ENCODE results near the gene ZBTB7B.

ZBTB7B gene

DNA sequence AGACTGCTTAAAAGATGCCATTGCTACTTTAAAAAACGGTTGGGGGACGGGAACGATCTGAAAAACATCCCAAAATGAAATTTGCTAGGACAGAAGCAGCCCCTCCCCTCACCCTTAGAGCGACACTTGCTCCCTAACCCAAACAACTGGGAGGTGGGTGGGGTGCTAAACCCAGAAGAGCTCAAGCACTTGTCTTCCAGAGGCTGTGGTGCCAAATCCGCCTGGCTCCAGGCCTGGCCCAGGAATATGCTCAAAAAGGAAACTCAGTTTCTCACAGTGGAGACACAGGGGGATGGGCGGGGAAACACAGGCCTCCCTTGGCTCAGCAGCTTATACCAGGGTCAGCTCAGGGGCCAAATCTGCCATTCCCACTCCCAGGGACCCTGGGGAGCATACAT lies 46.1 kb upstream of the ZBTB7B start:
- no peak for DNase-seq (ENCODE audit: low spot score)
- ChIA-PET CTCF (interaction anchor here (0.6 to 1.2 kb wide), 3 partner anchors 33 to 252 kb away, joined by 4 to 5 read pairs (median 4); partner anchors contain the start of gene MTX1), POLR2A (ENCODE audit: low non-redundant PET) (no interaction called here)
- TF ChIP-seq, protein P1, sequence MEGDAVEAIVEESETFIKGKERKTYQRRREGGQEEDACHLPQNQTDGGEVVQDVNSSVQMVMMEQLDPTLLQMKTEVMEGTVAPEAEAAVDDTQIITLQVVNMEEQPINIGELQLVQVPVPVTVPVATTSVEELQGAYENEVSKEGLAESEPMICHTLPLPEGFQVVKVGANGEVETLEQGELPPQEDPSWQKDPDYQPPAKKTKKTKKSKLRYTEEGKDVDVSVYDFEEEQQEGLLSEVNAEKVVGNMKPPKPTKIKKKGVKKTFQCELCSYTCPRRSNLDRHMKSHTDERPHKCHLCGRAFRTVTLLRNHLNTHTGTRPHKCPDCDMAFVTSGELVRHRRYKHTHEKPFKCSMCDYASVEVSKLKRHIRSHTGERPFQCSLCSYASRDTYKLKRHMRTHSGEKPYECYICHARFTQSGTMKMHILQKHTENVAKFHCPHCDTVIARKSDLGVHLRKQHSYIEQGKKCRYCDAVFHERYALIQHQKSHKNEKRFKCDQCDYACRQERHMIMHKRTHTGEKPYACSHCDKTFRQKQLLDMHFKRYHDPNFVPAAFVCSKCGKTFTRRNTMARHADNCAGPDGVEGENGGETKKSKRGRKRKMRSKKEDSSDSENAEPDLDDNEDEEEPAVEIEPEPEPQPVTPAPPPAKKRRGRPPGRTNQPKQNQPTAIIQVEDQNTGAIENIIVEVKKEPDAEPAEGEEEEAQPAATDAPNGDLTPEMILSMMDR (conservative IDR thresholded peaks at IDR 0.05; ENCODE audit: low read depth), result no peak
- peak overlapping the region; percentile 80 for H3K27ac ChIP-seq

DNA sequence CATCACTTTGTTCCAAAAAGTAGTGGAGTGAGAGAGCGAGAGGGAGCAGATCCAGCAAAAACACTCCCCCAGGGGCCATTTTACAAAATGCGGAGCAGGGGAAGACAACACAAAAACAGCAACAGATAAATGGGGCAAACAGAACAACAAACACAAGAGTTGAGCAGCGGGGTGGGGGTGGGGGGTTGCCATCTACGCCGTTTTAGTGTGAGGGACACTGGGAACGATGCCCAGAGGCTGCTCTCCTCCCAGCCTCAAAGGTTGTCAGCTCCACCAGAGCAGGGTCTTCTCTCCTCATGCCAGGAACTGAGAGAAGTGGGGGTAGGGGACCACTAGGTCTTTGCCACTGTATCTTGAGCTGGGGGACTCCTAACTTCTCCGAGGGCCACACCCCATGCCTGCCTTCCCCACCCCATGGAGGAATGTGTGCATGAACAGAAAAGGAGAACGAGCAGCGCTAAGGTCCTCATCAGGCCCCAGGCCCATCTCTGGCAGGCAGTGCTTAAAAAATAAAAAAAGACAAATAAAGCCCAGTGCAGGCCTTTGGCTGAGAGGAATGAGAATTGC lies 45.4 kb upstream of the ZBTB7B start:
- peak overlapping the region; percentile 80 for H3K27ac ChIP-seq
- ChIA-PET CTCF (interaction anchor here (0.5 to 1.2 kb wide), 3 partner anchors 33 to 799 kb away, joined by 3 to 5 read pairs (median 4); partner anchors contain the start of gene MTX1), POLR2A (ENCODE audit: low non-redundant PET) (interaction anchor here (0.6 kb wide), 1 partner anchor 580 kb away, joined by 3 read pairs; no protein-coding TSS in a partner anchor)
- no peak for DNase-seq (ENCODE audit: low spot score)
- TF ChIP-seq, protein P1 (conservative IDR thresholded peaks at IDR 0.05; ENCODE audit: low read depth), result no peak

DNA sequence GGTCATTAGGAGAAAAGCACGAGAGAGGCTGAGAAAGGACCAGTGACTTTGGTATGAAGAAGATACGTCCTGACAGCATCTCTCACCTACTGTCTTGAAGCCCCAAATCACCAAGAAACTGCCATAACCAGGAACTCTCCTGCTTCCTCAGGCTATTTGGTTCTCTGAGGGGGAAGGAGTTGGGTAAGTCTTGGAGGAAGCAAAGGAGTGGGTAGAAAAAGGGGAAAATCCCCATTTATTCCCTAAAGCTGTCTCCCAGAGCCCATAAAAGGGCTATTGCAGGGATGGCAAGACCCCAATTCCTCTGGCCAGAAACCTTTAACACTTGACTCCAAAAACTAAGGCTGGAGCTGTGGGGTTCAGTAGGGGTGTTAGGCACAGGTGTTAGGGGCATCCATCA lies 44.6 kb upstream of the ZBTB7B start:
- TF ChIP-seq, protein P1 (conservative IDR thresholded peaks at IDR 0.05; ENCODE audit: low read depth), result no peak
- POLR2A ChIA-PET (ENCODE audit: low non-redundant PET), result interaction anchor here (0.5 kb wide), 1 partner anchor 16 kb away, joined by 3 read pairs; no protein-coding TSS in a partner anchor
- peak overlapping the region; percentile 57 for H3K27ac ChIP-seq
- DNase-seq (ENCODE audit: low spot score), result no peak
- CTCF ChIA-PET, result no interaction called here

DNA sequence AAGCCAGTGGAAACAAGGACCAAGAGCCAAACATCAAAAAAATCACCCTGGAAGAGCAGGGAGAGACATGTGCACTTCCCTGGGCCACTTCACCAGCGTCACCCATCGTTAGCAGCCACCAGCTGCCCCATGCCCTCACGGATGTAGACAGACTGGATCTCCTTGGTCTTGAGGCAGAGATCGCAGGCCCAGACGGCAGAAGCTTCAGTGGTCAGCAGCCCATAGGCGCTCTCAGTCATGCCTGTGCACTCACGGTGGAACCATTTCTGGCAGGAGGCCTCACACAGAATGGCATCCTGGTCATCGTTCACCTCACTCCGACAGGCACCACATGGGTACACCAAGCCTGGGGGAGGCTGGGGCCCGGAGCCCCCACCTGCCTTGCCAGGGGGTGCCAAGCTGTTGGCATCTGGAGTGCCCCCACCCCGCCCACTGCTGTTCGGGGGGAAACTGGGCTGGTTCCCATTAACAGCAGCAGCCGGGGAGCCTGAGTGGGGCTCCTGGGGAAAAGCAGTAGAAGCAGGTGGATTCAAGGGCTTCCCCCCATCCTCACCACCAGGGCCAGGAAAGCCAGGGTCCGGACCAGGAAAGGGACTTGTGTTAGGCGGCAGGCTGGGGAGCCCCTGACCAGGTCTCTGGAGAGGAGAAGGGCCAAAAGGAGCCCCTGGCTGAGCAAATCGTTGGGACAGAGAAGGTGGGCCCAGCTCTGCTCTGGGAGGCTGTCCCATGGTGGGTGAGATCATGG lies 43.7 kb upstream of the ZBTB7B start:
- no peak for DNase-seq (ENCODE audit: low spot score)
- ChIA-PET CTCF (no interaction called here), POLR2A (ENCODE audit: low non-redundant PET) (interaction anchor here (0.5 kb wide), 1 partner anchor 15 kb away, joined by 3 read pairs; no protein-coding TSS in a partner anchor)
- peak overlapping the region; percentile 57 for H3K27ac ChIP-seq
- TF ChIP-seq, protein P1 (conservative IDR thresholded peaks at IDR 0.05; ENCODE audit: low read depth), result no peak

DNA sequence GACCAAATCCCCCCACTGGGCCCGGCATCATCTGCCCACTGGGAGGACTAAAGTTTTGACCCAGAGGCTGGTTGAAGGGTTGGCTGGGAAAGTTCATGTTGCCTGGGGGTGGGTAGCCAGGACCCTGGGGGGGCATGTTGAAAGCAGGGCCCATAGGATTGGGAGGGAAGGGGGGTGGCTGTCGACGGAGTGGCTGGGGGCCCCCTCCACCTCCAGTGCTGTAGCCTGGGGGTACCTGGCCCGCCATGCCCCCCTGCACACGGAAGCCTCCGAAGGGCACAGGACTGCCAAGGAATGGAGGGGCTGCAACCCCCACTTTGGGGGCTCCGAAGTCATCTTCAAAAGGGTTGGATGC lies 43.2 kb upstream of the ZBTB7B start:
- DNase-seq (ENCODE audit: low spot score), result no peak
- POLR2A ChIA-PET (ENCODE audit: low non-redundant PET), result no interaction called here
- TF ChIP-seq, protein P1 (conservative IDR thresholded peaks at IDR 0.05; ENCODE audit: low read depth), result no peak
- CTCF ChIA-PET, result no interaction called here
- peak overlapping the region; percentile 57 for H3K27ac ChIP-seq

DNA sequence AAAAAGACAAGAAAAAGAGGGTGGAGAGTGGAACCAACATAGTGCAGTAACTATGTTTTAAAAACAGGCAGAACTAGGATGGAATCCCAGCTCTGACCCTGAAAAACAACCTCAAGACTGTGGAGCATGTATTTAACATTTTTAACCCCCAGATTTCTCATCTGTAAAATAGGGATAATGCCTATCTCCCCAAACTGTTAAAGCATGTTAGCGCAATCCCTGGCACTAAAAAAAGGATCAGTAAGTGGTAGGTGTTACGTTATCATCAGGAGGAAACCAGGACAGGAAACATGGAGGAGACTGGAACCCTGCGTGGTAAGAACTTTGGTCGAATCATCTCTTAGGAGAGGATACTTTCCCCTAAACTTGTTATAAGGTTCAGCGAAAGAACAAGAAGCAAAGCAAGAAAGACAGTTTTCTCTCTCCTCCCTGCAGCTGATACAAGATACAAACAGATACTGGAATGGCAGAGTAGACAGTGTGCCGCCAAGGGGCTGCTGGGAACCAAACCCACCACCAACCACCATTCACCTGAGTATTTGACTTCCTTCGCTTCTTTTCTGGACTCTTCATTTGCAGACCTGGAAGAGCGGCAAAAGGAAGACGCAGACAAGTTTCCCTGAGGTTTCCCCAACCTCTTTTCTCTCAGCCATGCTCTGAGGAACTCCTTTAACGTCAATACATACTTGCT lies 42.0 kb upstream of the ZBTB7B start:
- TF ChIP-seq, protein P1 (conservative IDR thresholded peaks at IDR 0.05; ENCODE audit: low read depth), result no peak
- no peak for DNase-seq (ENCODE audit: low spot score)
- POLR2A ChIA-PET (ENCODE audit: low non-redundant PET), result interaction anchor here (0.6 to 2.4 kb wide), 2 partner anchors 11 to 36 kb away, joined by 3 to 24 read pairs; partner anchors contain the start of gene SHC1
- peak overlapping the region; percentile 100 for H3K27ac ChIP-seq
- CTCF ChIA-PET, result interaction anchor here (0.7 to 2.0 kb wide), 5 partner anchors 17 to 357 kb away, joined by 3 to 8 read pairs (median 5); no protein-coding TSS in a partner anchor
